ENCODE measurements around the gene SMAD7.

SMAD7 gene

DNA sequence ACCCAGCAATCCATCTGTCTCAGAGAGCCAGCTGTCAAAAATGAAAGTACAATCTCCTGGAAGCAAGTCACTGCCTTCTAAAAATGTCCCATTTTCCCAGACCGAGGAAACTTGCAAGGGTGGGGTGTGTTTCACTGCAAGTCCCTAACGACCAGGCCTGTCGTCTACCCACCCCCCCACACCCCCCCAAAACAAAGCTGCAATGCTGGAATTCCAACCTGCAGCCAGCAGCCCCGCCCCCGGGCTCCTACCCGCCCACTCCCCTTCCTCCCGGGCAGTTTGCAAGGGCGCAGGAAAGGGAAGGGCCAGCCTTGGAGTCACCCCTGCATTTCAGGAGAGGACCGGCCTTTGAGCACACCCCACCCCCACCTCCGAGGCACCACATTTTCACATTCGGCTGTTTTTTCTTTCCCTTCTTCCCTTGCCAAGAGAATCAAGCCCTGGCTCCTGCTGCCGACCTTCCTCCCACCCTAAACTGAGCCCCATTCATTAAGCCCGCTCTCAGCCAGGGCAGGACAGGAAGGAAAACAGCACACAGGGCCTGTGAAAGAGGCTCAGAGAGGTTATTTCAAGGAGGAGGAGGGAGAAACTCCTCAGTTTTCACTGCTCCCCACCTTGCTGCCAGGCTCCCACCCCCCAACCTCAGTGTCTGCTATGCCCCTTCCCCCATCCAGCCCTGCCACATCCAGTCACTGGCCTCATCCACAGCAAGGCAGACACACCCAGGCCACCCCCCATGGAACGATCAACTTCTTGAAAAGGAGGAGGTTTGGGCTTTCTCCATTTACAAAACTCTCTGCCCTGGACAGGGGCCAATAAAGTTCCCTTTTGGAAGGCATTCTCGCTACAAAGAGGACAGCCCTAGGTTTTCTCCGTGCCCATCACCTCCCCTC is 11.3 kb downstream of the SMAD7 start:
- peak; percentile 66 for DNase-seq (ENCODE audit: low read depth)
- peak overlapping the region; percentile 74 for H3K9ac ChIP-seq (ENCODE audit: low read length)
- H3K9me3 ChIP-seq (ENCODE audit: control insufficient read depth, low read length): no peaks in the 10 kb centered on the region
- H3K27me3 ChIP-seq (replicated peaks; ENCODE audit: control insufficient read depth, insufficient read depth, low read length): no peaks in the 10 kb centered on the region
- peaks cover 26% of the 10 kb centered on the region for H3K36me3 ChIP-seq (ENCODE audit: control insufficient read depth, insufficient read depth, low read length, severe bottlenecking)
- peaks cover 87% of the 10 kb centered on the region for H3K4me1 ChIP-seq (ENCODE audit: control insufficient read depth, insufficient read depth, low read length)
- peak overlapping the region; percentile 69 for H3K4me3 ChIP-seq (ENCODE audit: low read length)

DNA sequence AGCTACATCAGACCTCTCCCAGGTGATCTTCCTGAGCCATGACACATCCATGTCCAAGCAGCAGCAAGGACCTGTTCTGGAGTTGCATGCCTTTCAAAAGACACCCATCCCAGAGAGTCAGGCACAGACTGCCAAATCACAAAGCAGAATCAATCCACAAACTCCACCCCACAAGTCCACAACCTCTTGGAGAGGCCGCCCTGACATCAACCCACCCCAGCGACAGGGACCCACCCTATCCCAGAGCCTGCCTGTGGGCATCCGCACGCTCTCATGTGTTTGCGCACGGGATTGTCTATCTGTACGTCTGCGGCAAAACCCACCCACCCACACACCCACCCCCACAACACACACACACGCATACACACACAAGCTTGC is 11.9 kb downstream of the SMAD7 start:
- no peaks in the 10 kb centered on the region for H3K9me3 ChIP-seq (ENCODE audit: control insufficient read depth, low read length)
- no peaks in the 10 kb centered on the region for H3K27me3 ChIP-seq (replicated peaks; ENCODE audit: control insufficient read depth, insufficient read depth, low read length)
- no peak for DNase-seq (ENCODE audit: low read depth)
- peak overlapping the region; percentile 49 for H3K9ac ChIP-seq (ENCODE audit: low read length)
- H3K4me3 ChIP-seq (ENCODE audit: low read length): peak overlapping the region; percentile 48
- H3K4me1 ChIP-seq (ENCODE audit: control insufficient read depth, insufficient read depth, low read length): peaks cover 87% of the 10 kb centered on the region
- H3K36me3 ChIP-seq (ENCODE audit: control insufficient read depth, insufficient read depth, low read length, severe bottlenecking): peaks cover 20% of the 10 kb centered on the region

DNA sequence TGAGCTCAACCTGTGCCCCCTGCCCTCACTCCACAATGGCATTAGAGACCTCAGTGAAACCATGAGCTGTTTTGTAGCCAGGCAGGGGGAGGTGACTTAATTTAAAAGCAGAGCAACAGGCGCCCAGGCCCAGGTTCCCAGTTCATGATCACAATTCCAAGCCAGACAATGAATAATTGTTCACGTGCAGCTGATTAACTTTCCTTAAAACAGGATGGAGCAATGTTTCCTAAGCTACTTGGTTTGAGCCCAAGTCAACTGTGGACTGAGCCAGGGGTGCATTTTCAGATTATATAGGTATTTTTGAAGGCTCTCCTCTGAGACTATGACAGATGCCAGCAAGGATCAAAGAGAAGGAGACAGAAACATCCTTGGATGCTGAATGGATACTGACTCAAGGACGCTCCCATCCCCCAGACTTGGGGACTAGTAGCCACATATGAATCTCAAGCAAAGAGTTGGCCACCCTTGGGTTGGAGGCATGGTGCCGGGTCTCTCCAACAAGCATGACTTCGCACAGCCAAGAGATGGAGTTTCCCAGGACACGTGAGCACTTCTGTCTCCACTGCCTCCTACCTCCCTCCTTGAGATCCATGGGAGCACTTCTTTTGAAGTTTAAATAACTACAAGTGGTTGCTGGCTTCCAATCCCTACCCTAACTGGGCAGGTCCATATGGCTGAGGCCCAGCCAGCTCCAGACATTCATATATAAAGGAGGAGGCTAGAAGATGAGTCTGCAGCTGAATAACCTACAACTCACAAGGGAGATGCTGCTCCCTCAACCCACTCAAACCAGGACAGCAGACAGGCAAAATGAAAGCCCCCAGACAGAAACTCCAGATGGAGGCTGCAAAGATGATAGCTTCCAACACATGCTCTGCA is 12.7 kb downstream of the SMAD7 start:
- Histone ChIP-seq H3K4me3 (ENCODE audit: low read length) (peak overlapping the region; percentile 48), H3K36me3 (ENCODE audit: control insufficient read depth, insufficient read depth, low read length, severe bottlenecking) (peaks cover 20% of the 10 kb centered on the region), H3K4me1 (ENCODE audit: control insufficient read depth, insufficient read depth, low read length) (peaks cover 87% of the 10 kb centered on the region)

DNA sequence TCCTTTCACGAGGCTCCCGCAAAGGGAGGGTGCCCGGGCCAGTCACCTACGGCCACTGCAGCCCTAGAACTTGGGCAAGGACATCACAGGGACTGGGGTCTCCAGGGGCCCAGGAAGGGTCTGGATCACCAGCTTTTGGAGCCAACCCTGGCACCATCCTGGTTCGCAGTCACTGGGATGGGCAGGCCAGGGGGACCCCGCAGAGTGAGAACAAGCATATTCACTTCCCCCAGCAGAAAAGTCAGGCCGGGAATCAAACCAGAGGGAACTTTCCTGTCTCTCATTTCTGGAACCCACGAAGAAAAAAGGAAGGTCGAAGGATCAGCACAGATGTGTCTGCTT is 15.4 kb downstream of the SMAD7 start:
- DNase-seq (ENCODE audit: low read depth): no peak
- Histone ChIP-seq H3K36me3 (ENCODE audit: control insufficient read depth, insufficient read depth, low read length, severe bottlenecking) (peaks cover 5% of the 10 kb centered on the region), H3K9me3 (ENCODE audit: control insufficient read depth, low read length) (no peaks in the 10 kb centered on the region), H3K4me1 (ENCODE audit: control insufficient read depth, insufficient read depth, low read length) (peaks cover 92% of the 10 kb centered on the region), H3K9ac (ENCODE audit: low read length) (peak overlapping the region; percentile 76), H3K4me3 (ENCODE audit: low read length) (peak overlapping the region; percentile 52), H3K27me3 (replicated peaks; ENCODE audit: control insufficient read depth, insufficient read depth, low read length) (no peaks in the 10 kb centered on the region)

More for the DNA sequence above, 12.7 kb downstream of the SMAD7 start:
- no peak for DNase-seq (ENCODE audit: low read depth)
- Histone ChIP-seq H3K27me3 (replicated peaks; ENCODE audit: control insufficient read depth, insufficient read depth, low read length) (no peaks in the 10 kb centered on the region), H3K9ac (ENCODE audit: low read length) (peak overlapping the region; percentile 49), H3K9me3 (ENCODE audit: control insufficient read depth, low read length) (no peaks in the 10 kb centered on the region)

DNA sequence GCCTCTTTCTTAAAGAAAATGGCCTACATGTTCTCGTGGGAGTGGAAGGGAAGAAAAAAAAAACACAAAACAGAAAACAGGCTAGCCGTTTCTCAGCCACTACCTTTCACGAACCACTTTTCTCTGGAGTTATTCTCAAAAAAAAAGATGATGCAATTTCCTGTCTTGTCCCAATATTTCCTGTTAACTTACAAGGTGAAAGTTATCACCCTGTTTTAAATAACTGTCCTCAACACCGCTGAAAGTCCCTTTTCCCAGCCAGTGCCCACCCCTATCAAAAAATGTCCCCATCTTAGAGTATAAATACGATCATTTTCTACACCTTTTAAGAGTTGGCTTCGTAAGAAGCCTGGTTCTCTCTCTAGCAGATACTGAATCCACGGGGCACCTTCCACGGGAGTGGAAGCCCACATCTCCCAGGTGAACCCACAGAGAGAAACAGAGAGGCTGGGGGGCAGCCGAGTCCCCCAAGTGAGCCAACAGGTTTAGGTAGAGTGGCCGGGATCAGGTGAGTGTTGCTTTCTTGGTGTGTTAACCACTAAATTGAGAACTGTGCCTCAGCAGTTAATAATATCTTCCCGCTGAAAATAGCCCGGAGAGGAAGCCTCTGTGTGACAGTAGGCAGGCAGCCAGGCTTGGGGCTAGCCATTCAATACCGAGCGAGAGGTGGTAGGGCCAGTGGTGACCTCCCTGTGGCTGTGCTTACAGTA is 15.9 kb downstream of the SMAD7 start:
- H3K4me1 ChIP-seq (ENCODE audit: control insufficient read depth, insufficient read depth, low read length): peaks cover 92% of the 10 kb centered on the region
- peak overlapping the region; percentile 76 for H3K9ac ChIP-seq (ENCODE audit: low read length)
- no peaks in the 10 kb centered on the region for H3K9me3 ChIP-seq (ENCODE audit: control insufficient read depth, low read length)
- peak overlapping the region; percentile 52 for H3K4me3 ChIP-seq (ENCODE audit: low read length)
- no peak for DNase-seq (ENCODE audit: low read depth)
- no peaks in the 10 kb centered on the region for H3K27me3 ChIP-seq (replicated peaks; ENCODE audit: control insufficient read depth, insufficient read depth, low read length)
- peaks cover 5% of the 10 kb centered on the region for H3K36me3 ChIP-seq (ENCODE audit: control insufficient read depth, insufficient read depth, low read length, severe bottlenecking)

DNA sequence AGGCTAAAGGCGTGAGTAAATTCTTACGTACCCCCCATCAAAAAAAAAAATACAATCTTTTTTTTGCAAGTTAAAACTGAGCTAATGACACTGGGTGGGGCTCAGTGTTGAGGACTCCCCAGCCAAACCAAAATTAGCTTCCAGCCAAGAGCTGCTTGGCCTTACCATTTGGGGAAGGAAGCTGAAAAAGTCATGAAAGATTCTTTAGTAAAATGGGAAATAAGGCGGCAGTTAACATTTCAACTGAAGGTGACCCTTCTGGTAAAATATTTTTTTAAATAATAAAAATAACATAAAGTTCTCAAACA is 16.4 kb downstream of the SMAD7 start:
- Histone ChIP-seq H3K27me3 (replicated peaks; ENCODE audit: control insufficient read depth, insufficient read depth, low read length) (no peaks in the 10 kb centered on the region), H3K4me1 (ENCODE audit: control insufficient read depth, insufficient read depth, low read length) (peaks cover 92% of the 10 kb centered on the region), H3K4me3 (ENCODE audit: low read length) (peak overlapping the region; percentile 52), H3K36me3 (ENCODE audit: control insufficient read depth, insufficient read depth, low read length, severe bottlenecking) (peaks cover 5% of the 10 kb centered on the region), H3K9ac (ENCODE audit: low read length) (peak overlapping the region; percentile 76), H3K9me3 (ENCODE audit: control insufficient read depth, low read length) (no peaks in the 10 kb centered on the region)
- no peak for DNase-seq (ENCODE audit: low read depth)

DNA sequence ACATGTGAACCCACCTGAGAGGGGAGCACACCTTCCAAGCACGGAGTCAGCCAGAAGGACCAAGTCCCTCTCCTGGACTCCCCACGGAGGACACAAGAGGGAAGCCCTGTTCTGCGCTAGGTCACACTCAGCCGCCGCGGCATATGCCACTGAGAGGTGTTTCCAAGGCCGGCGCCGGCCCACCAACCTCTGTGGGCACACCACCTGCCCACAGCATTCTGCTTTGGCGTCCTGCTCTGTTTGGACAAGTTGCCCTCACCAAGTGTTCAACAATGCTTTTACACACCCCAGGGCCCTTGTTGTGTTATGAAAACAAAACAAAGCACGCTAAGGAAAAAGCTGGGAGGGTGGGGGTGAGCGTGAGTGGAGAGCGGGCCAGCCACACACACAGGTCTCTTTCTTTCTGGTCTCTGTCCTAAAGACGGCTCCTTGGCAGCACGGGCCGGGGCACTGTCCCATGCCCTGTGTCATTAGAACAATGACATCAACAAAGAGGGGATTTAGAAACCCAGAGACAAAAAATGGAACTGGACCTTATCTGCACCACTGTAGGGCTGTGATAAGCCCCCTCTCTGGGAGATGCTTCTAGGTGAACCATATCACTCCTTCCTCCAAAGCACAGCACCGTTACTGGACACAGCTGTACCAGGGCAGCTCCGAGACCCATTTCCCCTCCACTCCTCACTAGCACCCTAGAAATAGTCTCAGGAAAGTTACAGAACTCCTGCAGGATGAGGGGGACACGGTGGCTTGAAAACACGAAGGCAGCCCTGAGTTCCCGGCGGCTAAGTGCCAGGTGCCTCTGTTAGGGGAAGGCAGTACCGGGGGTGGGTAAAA is 17.0 kb downstream of the SMAD7 start:
- H3K4me3 ChIP-seq (ENCODE audit: low read length): peak overlapping the region; percentile 52
- peak overlapping the region; percentile 76 for H3K9ac ChIP-seq (ENCODE audit: low read length)
- peaks cover 5% of the 10 kb centered on the region for H3K36me3 ChIP-seq (ENCODE audit: control insufficient read depth, insufficient read depth, low read length, severe bottlenecking)
- DNase-seq (ENCODE audit: low read depth): no peak
- no peaks in the 10 kb centered on the region for H3K27me3 ChIP-seq (replicated peaks; ENCODE audit: control insufficient read depth, insufficient read depth, low read length)
- no peaks in the 10 kb centered on the region for H3K9me3 ChIP-seq (ENCODE audit: control insufficient read depth, low read length)
- peaks cover 97% of the 10 kb centered on the region for H3K4me1 ChIP-seq (ENCODE audit: control insufficient read depth, insufficient read depth, low read length)

DNA sequence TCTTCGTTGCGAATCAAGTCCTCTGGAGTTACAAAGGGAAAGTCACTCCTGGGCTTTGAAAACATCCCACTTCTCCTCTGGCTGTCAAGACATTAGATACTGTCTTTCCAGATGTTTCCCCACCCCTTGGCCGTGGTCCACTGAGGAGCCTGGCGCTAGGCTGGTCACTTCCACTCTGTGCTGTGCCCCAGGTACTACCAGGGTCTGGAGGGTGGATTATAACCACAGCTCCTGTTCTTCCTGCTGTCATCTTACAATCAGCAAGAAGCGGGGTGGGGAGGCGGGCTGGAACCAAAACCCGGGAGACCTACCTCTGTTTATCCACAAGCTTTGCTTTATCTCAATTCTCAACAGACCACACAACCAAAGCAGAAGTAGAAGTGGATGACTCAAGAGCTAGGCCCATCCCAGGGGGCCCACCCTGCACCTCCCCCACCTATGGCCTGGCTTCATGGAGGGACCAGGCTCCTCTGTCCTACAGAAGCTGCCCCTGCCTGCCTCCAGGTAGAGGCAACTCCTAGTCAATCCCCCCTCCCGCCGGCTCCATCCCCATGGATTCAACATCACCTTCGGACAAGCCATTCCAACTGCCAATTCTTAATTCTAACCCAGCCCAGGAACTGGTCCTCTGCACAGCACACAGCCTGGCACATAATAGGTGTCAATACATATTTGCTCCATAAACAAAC is 17.8 kb downstream of the SMAD7 start:
- Histone ChIP-seq H3K4me3 (ENCODE audit: low read length) (peak overlapping the region; percentile 36), H3K9me3 (ENCODE audit: control insufficient read depth, low read length) (no peaks in the 10 kb centered on the region), H3K4me1 (ENCODE audit: control insufficient read depth, insufficient read depth, low read length) (peaks cover 97% of the 10 kb centered on the region), H3K27me3 (replicated peaks; ENCODE audit: control insufficient read depth, insufficient read depth, low read length) (no peaks in the 10 kb centered on the region), H3K36me3 (ENCODE audit: control insufficient read depth, insufficient read depth, low read length, severe bottlenecking) (peaks cover 5% of the 10 kb centered on the region), H3K9ac (ENCODE audit: low read length) (peak overlapping the region; percentile 76)
- peak; percentile 60 for DNase-seq (ENCODE audit: low read depth)

DNA sequence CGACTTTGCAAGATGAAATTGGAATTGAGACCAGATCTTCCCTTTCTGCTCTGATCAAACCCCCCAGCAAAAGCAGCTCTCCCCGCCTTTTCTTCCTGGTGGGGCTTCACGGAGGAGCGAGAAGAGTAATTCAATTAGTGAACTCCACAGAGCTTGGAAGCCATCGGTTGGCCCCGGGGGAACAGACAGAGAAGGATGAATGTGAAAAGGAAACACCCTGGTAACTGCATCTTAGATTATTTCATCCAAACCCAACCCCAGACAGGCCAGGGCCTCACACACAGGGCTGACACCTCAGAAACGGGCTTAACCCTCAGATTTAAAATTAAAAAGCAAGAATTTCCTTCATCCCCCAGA is 18.3 kb downstream of the SMAD7 start:
- DNase-seq (ENCODE audit: low read depth): no peak
- Histone ChIP-seq H3K9ac (ENCODE audit: low read length) (peak overlapping the region; percentile 76), H3K27me3 (replicated peaks; ENCODE audit: control insufficient read depth, insufficient read depth, low read length) (no peaks in the 10 kb centered on the region), H3K9me3 (ENCODE audit: control insufficient read depth, low read length) (no peaks in the 10 kb centered on the region), H3K36me3 (ENCODE audit: control insufficient read depth, insufficient read depth, low read length, severe bottlenecking) (peaks cover 5% of the 10 kb centered on the region), H3K4me1 (ENCODE audit: control insufficient read depth, insufficient read depth, low read length) (peaks cover 97% of the 10 kb centered on the region), H3K4me3 (ENCODE audit: low read length) (peak overlapping the region; percentile 36)

All from adipocyte (in vitro differentiated cells).